K562 (cell line): Measurements from ENCODE around the gene CALHM3.

Experiments
- ATF1 ChIP-seq, 2 experiments: fragments of 450-650 bp in 1 of 2; IDR thresholded peaks; 2 replicates each; pipeline ENCODE4 v1.6.1; 2016; ENCODE audit warnings: missing compliant biosample characterization in 1 of 2, missing genetic modification characterization in 1 of 2
- CAMTA2 ChIP-seq: fragments of 250-450 bp; sonication (Bioruptor Pico); conservative IDR thresholded peaks from 2 replicates; pipeline ENCODE4 v1.5.1; 2022
- CHD1 ChIP-seq: fragments of 200-600 bp; sonication (generic); IDR thresholded peaks from one replicate; pipeline ENCODE4 v1.6.1; 2012; ENCODE audit warnings: mild to moderate bottlenecking, moderate library complexity, low read length, inconsistent platforms
- NR3C1 ChIP-seq: sonication (generic); formaldehyde crosslinking; IDR thresholded peaks from 2 replicates; pipeline ENCODE4 v1.8.1; 2022; ENCODE audit warnings: missing genetic modification reagents
- TF ChIP-seq, protein P1 (sequence below): IDR thresholded peaks from 3 replicates; pipeline ENCODE4 v1.6.1; 2011; ENCODE audit warnings: borderline replicate concordance, mild to moderate bottlenecking, moderate library complexity; ENCODE audit not compliant: insufficient read length; ENCODE audit errors: extremely low read depth
- TF ChIP-seq, protein P2 (sequence below), 3 experiments: IDR thresholded peaks in 2 of 3; conservative IDR thresholded peaks in 1 of 3; 2 replicates each; pipeline ENCODE4 v1.5.1; 2011 to 2012; ENCODE audit warnings: low read length in 3 of 3, mild to moderate bottlenecking in 3 of 3, control low read depth in 2 of 3, improper control_type of control experiment in 1 of 3, inconsistent platforms in 1 of 3, low read depth in 1 of 3, mixed read lengths in 1 of 3, moderate library complexity in 1 of 3; ENCODE audit not compliant: insufficient read depth in 2 of 3
- TF ChIP-seq, protein P3 (sequence below): sonication (generic); formaldehyde crosslinking; IDR thresholded peaks from 2 replicates; pipeline ENCODE4 v1.5.0; 2020; ENCODE audit warnings: missing genetic modification reagents
- TF ChIP-seq, protein P4 (sequence below): sonication (generic); formaldehyde crosslinking; IDR thresholded peaks from 2 replicates; pipeline ENCODE4 v1.8.0; 2022; ENCODE audit warnings: mild to moderate bottlenecking, missing genetic modification reagents

- no peak for TF ChIP-seq CAMTA2 (CRISPR knock-in tag)
- TF ChIP-seq, protein P1, sequence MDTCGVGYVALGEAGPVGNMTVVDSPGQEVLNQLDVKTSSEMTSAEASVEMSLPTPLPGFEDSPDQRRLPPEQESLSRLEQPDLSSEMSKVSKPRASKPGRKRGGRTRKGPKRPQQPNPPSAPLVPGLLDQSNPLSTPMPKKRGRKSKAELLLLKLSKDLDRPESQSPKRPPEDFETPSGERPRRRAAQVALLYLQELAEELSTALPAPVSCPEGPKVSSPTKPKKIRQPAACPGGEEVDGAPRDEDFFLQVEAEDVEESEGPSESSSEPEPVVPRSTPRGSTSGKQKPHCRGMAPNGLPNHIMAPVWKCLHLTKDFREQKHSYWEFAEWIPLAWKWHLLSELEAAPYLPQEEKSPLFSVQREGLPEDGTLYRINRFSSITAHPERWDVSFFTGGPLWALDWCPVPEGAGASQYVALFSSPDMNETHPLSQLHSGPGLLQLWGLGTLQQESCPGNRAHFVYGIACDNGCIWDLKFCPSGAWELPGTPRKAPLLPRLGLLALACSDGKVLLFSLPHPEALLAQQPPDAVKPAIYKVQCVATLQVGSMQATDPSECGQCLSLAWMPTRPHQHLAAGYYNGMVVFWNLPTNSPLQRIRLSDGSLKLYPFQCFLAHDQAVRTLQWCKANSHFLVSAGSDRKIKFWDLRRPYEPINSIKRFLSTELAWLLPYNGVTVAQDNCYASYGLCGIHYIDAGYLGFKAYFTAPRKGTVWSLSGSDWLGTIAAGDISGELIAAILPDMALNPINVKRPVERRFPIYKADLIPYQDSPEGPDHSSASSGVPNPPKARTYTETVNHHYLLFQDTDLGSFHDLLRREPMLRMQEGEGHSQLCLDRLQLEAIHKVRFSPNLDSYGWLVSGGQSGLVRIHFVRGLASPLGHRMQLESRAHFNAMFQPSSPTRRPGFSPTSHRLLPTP = no peak
- TF ChIP-seq NR3C1 (CRISPR knock-in tag) = no peak
- no peak for TF ChIP-seq ATF1 (CRISPR knock-in tag; IDR thresholded peaks at IDR 0.05)
- no peak for TF ChIP-seq ATF1 (tag; IDR thresholded peaks at IDR 0.05)
- TF ChIP-seq, protein P2, sequence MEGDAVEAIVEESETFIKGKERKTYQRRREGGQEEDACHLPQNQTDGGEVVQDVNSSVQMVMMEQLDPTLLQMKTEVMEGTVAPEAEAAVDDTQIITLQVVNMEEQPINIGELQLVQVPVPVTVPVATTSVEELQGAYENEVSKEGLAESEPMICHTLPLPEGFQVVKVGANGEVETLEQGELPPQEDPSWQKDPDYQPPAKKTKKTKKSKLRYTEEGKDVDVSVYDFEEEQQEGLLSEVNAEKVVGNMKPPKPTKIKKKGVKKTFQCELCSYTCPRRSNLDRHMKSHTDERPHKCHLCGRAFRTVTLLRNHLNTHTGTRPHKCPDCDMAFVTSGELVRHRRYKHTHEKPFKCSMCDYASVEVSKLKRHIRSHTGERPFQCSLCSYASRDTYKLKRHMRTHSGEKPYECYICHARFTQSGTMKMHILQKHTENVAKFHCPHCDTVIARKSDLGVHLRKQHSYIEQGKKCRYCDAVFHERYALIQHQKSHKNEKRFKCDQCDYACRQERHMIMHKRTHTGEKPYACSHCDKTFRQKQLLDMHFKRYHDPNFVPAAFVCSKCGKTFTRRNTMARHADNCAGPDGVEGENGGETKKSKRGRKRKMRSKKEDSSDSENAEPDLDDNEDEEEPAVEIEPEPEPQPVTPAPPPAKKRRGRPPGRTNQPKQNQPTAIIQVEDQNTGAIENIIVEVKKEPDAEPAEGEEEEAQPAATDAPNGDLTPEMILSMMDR (IDR thresholded peaks at IDR 0.05 in 2 of 3, conservative IDR thresholded peaks at IDR 0.05 in 1 of 3; ENCODE audit: insufficient read depth in 2 of 3, low read depth in 1 of 3, low read length in 3 of 3) = no peak
- no peak for TF ChIP-seq CHD1
- TF ChIP-seq, protein P3, sequence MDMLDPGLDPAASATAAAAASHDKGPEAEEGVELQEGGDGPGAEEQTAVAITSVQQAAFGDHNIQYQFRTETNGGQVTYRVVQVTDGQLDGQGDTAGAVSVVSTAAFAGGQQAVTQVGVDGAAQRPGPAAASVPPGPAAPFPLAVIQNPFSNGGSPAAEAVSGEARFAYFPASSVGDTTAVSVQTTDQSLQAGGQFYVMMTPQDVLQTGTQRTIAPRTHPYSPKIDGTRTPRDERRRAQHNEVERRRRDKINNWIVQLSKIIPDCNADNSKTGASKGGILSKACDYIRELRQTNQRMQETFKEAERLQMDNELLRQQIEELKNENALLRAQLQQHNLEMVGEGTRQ (CRISPR knock-in tag) = no peak
- TF ChIP-seq, protein P4, sequence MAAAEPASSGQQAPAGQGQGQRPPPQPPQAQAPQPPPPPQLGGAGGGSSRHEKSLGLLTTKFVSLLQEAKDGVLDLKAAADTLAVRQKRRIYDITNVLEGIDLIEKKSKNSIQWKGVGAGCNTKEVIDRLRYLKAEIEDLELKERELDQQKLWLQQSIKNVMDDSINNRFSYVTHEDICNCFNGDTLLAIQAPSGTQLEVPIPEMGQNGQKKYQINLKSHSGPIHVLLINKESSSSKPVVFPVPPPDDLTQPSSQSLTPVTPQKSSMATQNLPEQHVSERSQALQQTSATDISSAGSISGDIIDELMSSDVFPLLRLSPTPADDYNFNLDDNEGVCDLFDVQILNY (CRISPR knock-in tag) = no peak
Observed at GRCh38 chr10:103440416-103440815, 38.6 kb downstream of the CALHM3 start.
